H9 (cell line): ENCODE data around the gene MAML3. TPM values are rescaled to one million over a fixed set of nuclear protein-coding genes. Genes with fewer than 3 reads are reported as not detected.

ENCODE experiments used
- DNase-seq: peaks from one replicate; pipeline ENCODE4 v3.0.0-alpha.2; 2017
- H2AFZ ChIP-seq: one replicate; pipeline ENCODE4 v1.6.1; 2013; ENCODE audit warnings: mild to moderate bottlenecking, low read length, control low read depth, moderate library complexity
- H2AK5ac ChIP-seq: 2 replicates; pipeline ENCODE4 v1.6.1; 2013; ENCODE audit warnings: low read length, control low read depth, mixed read lengths; ENCODE audit not compliant: insufficient read length
- H2BK120ac ChIP-seq: one replicate; pipeline ENCODE4 v1.6.1; 2013; ENCODE audit warnings: low read depth, mild to moderate bottlenecking, low read length, control low read depth, inconsistent platforms; ENCODE audit not compliant: poor library complexity, severe bottlenecking
- H2BK12ac ChIP-seq: 2 replicates; pipeline ENCODE4 v1.6.1; 2013; ENCODE audit warnings: low read length, control low read depth, mixed read lengths, low read depth; ENCODE audit not compliant: insufficient read length
- H2BK15ac ChIP-seq: 2 replicates; pipeline ENCODE4 v1.6.1; 2013; ENCODE audit warnings: low read depth, low read length, control low read depth
- H2BK20ac ChIP-seq: one replicate; pipeline ENCODE4 v1.6.1; 2013; ENCODE audit warnings: low read depth, mild to moderate bottlenecking, low read length, control low read depth, inconsistent platforms; ENCODE audit not compliant: poor library complexity, severe bottlenecking
- H2BK5ac ChIP-seq: 2 replicates; pipeline ENCODE4 v1.6.1; 2013; ENCODE audit warnings: low read length, control low read depth, mixed read lengths; ENCODE audit not compliant: insufficient read length
- H3K14ac ChIP-seq: 2 replicates; pipeline ENCODE4 v1.6.1; 2013; ENCODE audit warnings: low read length, control low read depth; ENCODE audit not compliant: insufficient read depth
- H3K18ac ChIP-seq: 2 replicates; pipeline ENCODE4 v1.6.1; 2013; ENCODE audit warnings: low read depth, mild to moderate bottlenecking, mixed read lengths, low read length, control low read depth; ENCODE audit not compliant: insufficient read length
- H3K23ac ChIP-seq: 2 replicates; pipeline ENCODE4 v1.6.1; 2013; ENCODE audit warnings: low read length, control low read depth, mixed read lengths, low read depth; ENCODE audit not compliant: insufficient read length
- H3K23me2 ChIP-seq: 2 replicates; pipeline ENCODE4 v1.6.1; 2013; ENCODE audit warnings: low read depth, mild to moderate bottlenecking, mixed read lengths, low read length, control low read depth; ENCODE audit not compliant: insufficient read length, poor library complexity, severe bottlenecking
- H3K27ac ChIP-seq: 2 replicates; pipeline ENCODE4 v1.5.1; 2013; ENCODE audit warnings: low read length, control low read depth, mixed read lengths, low read depth; ENCODE audit not compliant: insufficient read length
- H3K27me3 ChIP-seq: 2 replicates; pipeline ENCODE4 v1.6.1; 2013; ENCODE audit warnings: low read length, control low read depth, inconsistent platforms; ENCODE audit not compliant: insufficient read depth
- H3K4ac ChIP-seq: 2 replicates; pipeline ENCODE4 v1.6.1; 2013; ENCODE audit warnings: low read depth, mild to moderate bottlenecking, control low read depth, inconsistent platforms, low read length, moderate library complexity
- H3K4me1 ChIP-seq: 2 replicates; pipeline ENCODE4 v1.6.1; 2013; ENCODE audit warnings: low read length, control low read depth, inconsistent platforms; ENCODE audit not compliant: insufficient read depth
- H3K4me2 ChIP-seq: 2 replicates; pipeline ENCODE4 v1.6.1; 2013; ENCODE audit warnings: low read length, control low read depth, mixed read lengths; ENCODE audit not compliant: insufficient read length, insufficient read depth
- H3K56ac ChIP-seq: 2 replicates; pipeline ENCODE4 v1.6.1; 2013; ENCODE audit warnings: low read depth, mild to moderate bottlenecking, mixed read lengths, low read length, control low read depth; ENCODE audit not compliant: insufficient read length
- H3K79me1 ChIP-seq: 2 replicates; pipeline ENCODE4 v1.6.1; 2013; ENCODE audit warnings: low read depth, mild to moderate bottlenecking, moderate library complexity, low read length, control low read depth, inconsistent platforms; ENCODE audit not compliant: insufficient read depth, poor library complexity, severe bottlenecking
- H3K79me2 ChIP-seq: 2 replicates; pipeline ENCODE4 v1.6.1; 2013; ENCODE audit warnings: low read length, control low read depth, inconsistent platforms; ENCODE audit not compliant: insufficient read depth
- H3K9ac ChIP-seq: 2 replicates; pipeline ENCODE4 v1.6.1; 2013; ENCODE audit warnings: low read length, control low read depth, mixed read lengths; ENCODE audit not compliant: insufficient read length; ENCODE audit errors: extremely low read depth
- H3K9me3 ChIP-seq: one replicate; pipeline ENCODE4 v1.6.1; 2013; ENCODE audit warnings: low read depth, low read length, inconsistent platforms; ENCODE audit not compliant: control insufficient read depth
- H3T11ph ChIP-seq: one replicate; pipeline ENCODE4 v1.6.1; 2013; ENCODE audit warnings: mild to moderate bottlenecking, low read length, control low read depth, inconsistent platforms
- H4K20me1 ChIP-seq: one replicate; pipeline ENCODE4 v1.6.1; 2013; ENCODE audit not compliant: control insufficient read depth, insufficient read length, insufficient read depth
- H4K5ac ChIP-seq: 2 replicates; pipeline ENCODE4 v1.6.1; 2013; ENCODE audit warnings: low read depth, mild to moderate bottlenecking, mixed read lengths, low read length, control low read depth; ENCODE audit not compliant: insufficient read length
- H4K8ac ChIP-seq: replicated peaks from 2 replicates; pipeline ENCODE4 v1.6.1; 2013; ENCODE audit warnings: low read length, control low read depth, mixed read lengths, low read depth; ENCODE audit not compliant: insufficient read length
- H4K91ac ChIP-seq: 2 replicates; pipeline ENCODE4 v1.6.1; 2013; ENCODE audit warnings: low read depth, mild to moderate bottlenecking, moderate library complexity, mixed read lengths, low read length, control low read depth; ENCODE audit not compliant: insufficient read length
- H3K27ac Mint-ChIP-seq, 3 experiments: 2 replicates in 2 of 3; 3 replicates in 1 of 3; pipeline ENCODE4 v1.8.0; 2020 to 2021; ENCODE audit warnings: mixed read lengths in 3 of 3, mild to moderate bottlenecking in 1 of 3, moderate library complexity in 1 of 3
- H3K27me3 Mint-ChIP-seq: 2 replicates; pipeline ENCODE4 v1.8.0; 2021; ENCODE audit warnings: low read depth, mild to moderate bottlenecking, moderate library complexity, mixed read lengths
- H3K36me3 Mint-ChIP-seq, 3 experiments: 2 replicates in 2 of 3; 3 replicates in 1 of 3; pipeline ENCODE4 v1.8.0; 2020 to 2021; ENCODE audit warnings: low read depth in 3 of 3, mixed read lengths in 3 of 3; ENCODE audit not compliant: insufficient read depth in 1 of 3
- H3K4me1 Mint-ChIP-seq, 2 experiments: 2 replicates each; pipeline ENCODE4 v1.8.0; 2020; ENCODE audit warnings: mixed read lengths in 2 of 2
- H3K4me3 Mint-ChIP-seq, 2 experiments: 2 replicates in 1 of 2; 3 replicates in 1 of 2; pipeline ENCODE4 v1.8.0; 2020 to 2021; ENCODE audit warnings: mild to moderate bottlenecking in 2 of 2, mixed read lengths in 2 of 2, moderate library complexity in 1 of 2
- H3K9me3 Mint-ChIP-seq, 2 experiments: 2 replicates in 1 of 2; 3 replicates in 1 of 2; pipeline ENCODE4 v1.8.0; 2020; ENCODE audit warnings: mild to moderate bottlenecking in 2 of 2, mixed read lengths in 2 of 2, moderate library complexity in 1 of 2
- WGBS: extraction: QIAGEN DNeasy Blood & Tissue Kit; methylation state at CpG from one replicate; pipeline ENCODE4 v1.1.7; 2013; ENCODE audit warnings: missing lambda C conversion rate, low lambda C conversion rate, mixed read lengths; ENCODE audit not compliant: insufficient read length; ENCODE audit errors: extremely low coverage; 5-methylcytosine and 5-hydroxymethylcytosine counted together
- total RNA-seq: library from RNA; stranded (reverse); gene quantifications from 2 replicates; pipeline ENCODE4 v1.2.1, GENCODE V29; 2021
- TF ChIP-seq, protein P1 (sequence below): fragments of 200-600 bp; sonication (generic); conservative IDR thresholded peaks from 3 replicates; pipeline ENCODE4 v1.8.0; 2021; ENCODE audit warnings: antibody characterized with exemption, mild to moderate bottlenecking

MAML3 gene
- total RNA-seq, 1 experiment from 2014 or later, result 3.9 TPM

- DNase-seq, result no peak
- H2BK12ac ChIP-seq, result no peak overlapping the region
- H2BK120ac ChIP-seq, result no peak overlapping the region
- H2BK5ac ChIP-seq, result no peak overlapping the region
- peaks cover 9 to 13% of the 10 kb centered on the region in 2 experiments for H3K4me1 Mint-ChIP-seq
- no peaks in the 10 kb centered on the region for H3K9me3 ChIP-seq
- H3K4ac ChIP-seq, result no peak overlapping the region
- H3K9me3 Mint-ChIP-seq, result no peaks in the 10 kb centered on the region
- H3K23ac ChIP-seq, result no peak overlapping the region
- H3K14ac ChIP-seq, result no peak overlapping the region
- H3K4me2 ChIP-seq, result peak overlapping the region; percentile 84
- no peak overlapping the region for H2BK15ac ChIP-seq
- H2AK5ac ChIP-seq, result no peak overlapping the region
- H4K5ac ChIP-seq, result no peak overlapping the region
- peak overlapping the region; percentile 96 for H2AFZ ChIP-seq
- no peak overlapping the region for H4K8ac ChIP-seq
- TF ChIP-seq, protein P1, sequence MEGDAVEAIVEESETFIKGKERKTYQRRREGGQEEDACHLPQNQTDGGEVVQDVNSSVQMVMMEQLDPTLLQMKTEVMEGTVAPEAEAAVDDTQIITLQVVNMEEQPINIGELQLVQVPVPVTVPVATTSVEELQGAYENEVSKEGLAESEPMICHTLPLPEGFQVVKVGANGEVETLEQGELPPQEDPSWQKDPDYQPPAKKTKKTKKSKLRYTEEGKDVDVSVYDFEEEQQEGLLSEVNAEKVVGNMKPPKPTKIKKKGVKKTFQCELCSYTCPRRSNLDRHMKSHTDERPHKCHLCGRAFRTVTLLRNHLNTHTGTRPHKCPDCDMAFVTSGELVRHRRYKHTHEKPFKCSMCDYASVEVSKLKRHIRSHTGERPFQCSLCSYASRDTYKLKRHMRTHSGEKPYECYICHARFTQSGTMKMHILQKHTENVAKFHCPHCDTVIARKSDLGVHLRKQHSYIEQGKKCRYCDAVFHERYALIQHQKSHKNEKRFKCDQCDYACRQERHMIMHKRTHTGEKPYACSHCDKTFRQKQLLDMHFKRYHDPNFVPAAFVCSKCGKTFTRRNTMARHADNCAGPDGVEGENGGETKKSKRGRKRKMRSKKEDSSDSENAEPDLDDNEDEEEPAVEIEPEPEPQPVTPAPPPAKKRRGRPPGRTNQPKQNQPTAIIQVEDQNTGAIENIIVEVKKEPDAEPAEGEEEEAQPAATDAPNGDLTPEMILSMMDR, result no peak
- peak overlapping the region; percentile 89 to 91 for H3K4me3 Mint-ChIP-seq
- H3K79me1 ChIP-seq, result no peaks in the 10 kb centered on the region
- H3K27ac ChIP-seq, result no peak overlapping the region
- no peak overlapping the region for H3K56ac ChIP-seq
- no peak overlapping the region for H4K91ac ChIP-seq
- H3K27ac Mint-ChIP-seq, result peak overlapping the region in 1 of 3 experiments; percentile 83; a peak in 1 of 7 replicates
- H3K79me2 ChIP-seq, result no peaks in the 10 kb centered on the region
- H3K27me3 Mint-ChIP-seq, result peaks cover 4% of the 10 kb centered on the region; the same call in 1 of the 2 replicates
- H3K36me3 Mint-ChIP-seq, result no peaks in the 10 kb centered on the region
- H3K4me1 ChIP-seq, result no peaks in the 10 kb centered on the region
- no CpG with 5 or more reads among the region's 3 CpGs for WGBS
- no peaks in the 10 kb centered on the region; the same call in 1 of the 2 replicates for H3K27me3 ChIP-seq
- no peaks in the 10 kb centered on the region for H4K20me1 ChIP-seq
- no peak overlapping the region for H3T11ph ChIP-seq
- peaks cover 18% of the 10 kb centered on the region for H3K23me2 ChIP-seq
- peak overlapping the region; percentile 34 for H3K9ac ChIP-seq
- no peak overlapping the region for H2BK20ac ChIP-seq
- H3K18ac ChIP-seq, result no peak overlapping the region
Observed at GRCh38 chr4:140154572-140154891, 548 bp upstream of the MAML3 start.
